Astrocyte of the cerebellum (primary cell): ENCODE results near the gene JAZF1.

Source experiments
- DNase-seq: peaks from one replicate; pipeline ENCODE4 v3.0.0-alpha.2; 2011; ENCODE audit warnings: low read depth
- H3K4me3 ChIP-seq: 2 replicates; pipeline ENCODE4 v1.5.1; 2011; ENCODE audit warnings: mild to moderate bottlenecking, low read depth, low read length, moderate library complexity
- in situ Hi-C: cut with HindIII; loops from 2 replicates; pipeline ENCODE4 v1.10.0; 2017; ENCODE audit warnings: low sequenced_read_pairs
- TF ChIP-seq, protein P1 (sequence below): IDR thresholded peaks from 2 replicates; pipeline ENCODE4 v1.5.1; 2012; ENCODE audit warnings: low read length, low read depth, moderate library complexity, mild to moderate bottlenecking; ENCODE audit errors: missing control alignments

JAZF1 gene

DNA sequence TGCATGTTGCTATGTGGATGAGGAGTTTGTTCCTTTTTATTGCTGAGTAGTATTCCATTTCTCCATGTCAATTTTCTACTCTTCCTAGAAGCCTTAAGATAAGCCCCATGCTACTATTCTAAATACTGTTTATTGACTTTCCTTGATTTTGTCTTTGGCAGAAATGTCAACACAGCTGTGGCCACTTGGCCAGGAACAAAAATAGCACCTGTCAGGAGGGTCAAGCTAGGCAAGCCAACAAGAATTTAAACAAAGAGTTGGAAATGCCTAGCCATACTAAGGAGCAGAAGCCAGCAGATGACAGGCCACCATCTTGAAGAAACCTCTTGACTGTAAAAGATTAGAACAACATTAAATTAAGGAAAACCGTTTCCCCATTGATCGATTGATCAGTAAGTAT, 34.7 kb downstream of the JAZF1 start:
- no peak for DNase-seq
- H3K4me3 ChIP-seq: no peak overlapping the region
- in situ Hi-C loops: no loop called here
- TF ChIP-seq, protein P1, sequence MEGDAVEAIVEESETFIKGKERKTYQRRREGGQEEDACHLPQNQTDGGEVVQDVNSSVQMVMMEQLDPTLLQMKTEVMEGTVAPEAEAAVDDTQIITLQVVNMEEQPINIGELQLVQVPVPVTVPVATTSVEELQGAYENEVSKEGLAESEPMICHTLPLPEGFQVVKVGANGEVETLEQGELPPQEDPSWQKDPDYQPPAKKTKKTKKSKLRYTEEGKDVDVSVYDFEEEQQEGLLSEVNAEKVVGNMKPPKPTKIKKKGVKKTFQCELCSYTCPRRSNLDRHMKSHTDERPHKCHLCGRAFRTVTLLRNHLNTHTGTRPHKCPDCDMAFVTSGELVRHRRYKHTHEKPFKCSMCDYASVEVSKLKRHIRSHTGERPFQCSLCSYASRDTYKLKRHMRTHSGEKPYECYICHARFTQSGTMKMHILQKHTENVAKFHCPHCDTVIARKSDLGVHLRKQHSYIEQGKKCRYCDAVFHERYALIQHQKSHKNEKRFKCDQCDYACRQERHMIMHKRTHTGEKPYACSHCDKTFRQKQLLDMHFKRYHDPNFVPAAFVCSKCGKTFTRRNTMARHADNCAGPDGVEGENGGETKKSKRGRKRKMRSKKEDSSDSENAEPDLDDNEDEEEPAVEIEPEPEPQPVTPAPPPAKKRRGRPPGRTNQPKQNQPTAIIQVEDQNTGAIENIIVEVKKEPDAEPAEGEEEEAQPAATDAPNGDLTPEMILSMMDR: no peak

DNA sequence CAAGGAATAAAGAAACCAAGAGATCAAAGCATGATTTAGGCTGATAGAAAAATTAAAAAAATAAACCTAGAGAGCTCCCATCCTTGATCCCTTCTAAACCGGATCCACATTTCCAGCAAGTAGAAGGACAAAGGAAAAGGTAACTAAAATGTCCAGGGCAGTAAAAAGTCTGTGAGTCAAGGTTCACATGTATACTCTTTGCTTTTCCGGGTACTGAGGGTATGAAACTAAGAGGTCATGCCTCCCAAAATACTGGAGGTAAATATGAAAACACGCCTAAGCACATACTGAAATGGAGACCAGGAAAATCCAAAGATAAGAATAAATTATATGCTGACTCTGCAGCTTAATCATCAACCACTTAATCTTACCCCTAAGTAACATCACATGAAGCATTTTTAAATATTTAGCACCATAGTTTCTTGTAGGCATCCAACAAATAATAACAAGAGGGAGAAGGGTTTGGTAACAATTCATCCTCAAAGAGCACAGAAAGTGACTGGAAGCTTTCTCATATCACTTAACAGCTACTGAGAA, 35.4 kb downstream of the JAZF1 start:
- no peak for DNase-seq
- TF ChIP-seq, protein P1: no peak
- in situ Hi-C loops: no loop called here
- H3K4me3 ChIP-seq: no peak overlapping the region

DNA sequence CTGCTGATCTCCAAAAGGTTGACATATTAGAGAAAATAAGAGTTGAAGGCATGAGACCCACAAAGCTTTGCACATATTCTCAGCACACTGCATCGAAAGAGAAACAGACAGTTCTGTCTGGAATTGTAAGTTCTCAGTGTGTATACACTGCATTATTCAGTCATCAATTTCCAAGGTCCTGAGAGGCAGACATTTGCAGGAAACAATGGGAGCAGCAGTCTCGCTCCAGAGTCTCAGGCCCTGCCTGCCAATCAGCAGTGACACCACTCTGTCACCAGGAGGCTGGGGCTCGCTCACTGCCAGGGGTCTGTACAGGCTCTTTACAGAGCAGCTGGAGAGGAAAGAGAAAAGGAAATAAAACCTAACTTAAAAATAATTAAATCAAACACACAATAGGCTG, 36.3 kb downstream of the JAZF1 start:
- DNase-seq: no peak
- TF ChIP-seq, protein P1: no peak
- no peak overlapping the region for H3K4me3 ChIP-seq
- in situ Hi-C loops: no loop called here

DNA sequence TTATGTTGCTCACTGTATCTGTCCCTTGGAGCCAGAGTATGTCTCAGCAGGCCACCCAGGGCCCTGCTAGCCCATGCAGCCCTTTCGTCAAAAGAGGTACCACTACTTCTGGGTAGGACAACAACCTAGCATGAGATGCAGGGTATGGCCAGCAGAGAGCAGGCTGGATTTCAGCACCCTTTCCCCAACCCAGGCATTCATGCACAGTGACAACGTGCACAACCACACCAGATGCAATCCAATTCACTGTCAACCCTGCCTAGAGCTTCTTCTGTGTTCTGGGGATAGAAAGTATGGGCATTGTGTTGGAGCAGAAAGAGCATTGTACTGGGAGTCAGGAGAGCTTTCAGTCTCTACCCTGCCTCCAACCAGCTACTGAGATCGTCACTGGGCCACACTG, 37.9 kb downstream of the JAZF1 start:
- H3K4me3 ChIP-seq: no peak overlapping the region
- in situ Hi-C loops: no loop called here
- no peak for DNase-seq
- TF ChIP-seq, protein P1: no peak

DNA sequence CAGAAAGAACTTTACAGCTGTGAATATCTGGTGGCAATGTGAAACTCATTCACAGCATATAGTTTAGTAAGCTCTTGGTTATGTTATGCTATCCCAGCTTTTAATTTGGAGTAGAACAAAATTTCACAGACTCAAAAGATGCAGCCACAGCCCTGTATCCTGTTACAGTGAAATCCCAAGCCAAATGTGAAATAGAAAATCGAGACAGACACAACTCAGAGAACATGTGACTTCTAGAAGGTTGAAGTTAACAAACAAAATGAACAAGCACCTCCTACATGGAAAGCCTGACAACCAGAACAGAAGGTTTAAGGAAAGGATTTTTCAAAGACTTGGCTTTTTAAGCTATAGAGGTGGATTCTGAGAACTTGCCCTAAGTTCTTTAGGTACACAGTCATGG, 39.6 kb downstream of the JAZF1 start:
- DNase-seq: no peak
- in situ Hi-C loops: no loop called here
- TF ChIP-seq, protein P1: no peak
- no peak overlapping the region for H3K4me3 ChIP-seq

DNA sequence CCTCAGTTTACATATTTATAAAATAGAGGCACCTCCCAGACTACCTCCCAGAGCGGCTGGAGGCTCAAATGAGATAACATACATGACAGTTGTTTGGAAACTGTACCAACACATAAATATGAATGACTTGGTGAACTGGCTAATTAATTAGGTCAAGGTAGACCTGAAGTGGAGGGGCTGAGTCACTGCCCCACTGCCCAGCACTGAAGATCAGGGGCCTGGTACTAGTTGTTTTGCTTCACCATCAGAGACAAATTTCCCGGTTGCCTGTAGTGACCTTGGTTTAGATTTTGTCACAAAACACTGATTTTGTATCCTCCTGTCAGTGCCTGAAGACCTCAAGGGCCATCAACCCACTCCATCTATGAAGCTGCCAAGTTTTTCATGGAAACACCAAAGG, 41.8 kb downstream of the JAZF1 start:
- H3K4me3 ChIP-seq: no peak overlapping the region
- in situ Hi-C loops: no loop called here
- TF ChIP-seq, protein P1: no peak
- no peak for DNase-seq

DNA sequence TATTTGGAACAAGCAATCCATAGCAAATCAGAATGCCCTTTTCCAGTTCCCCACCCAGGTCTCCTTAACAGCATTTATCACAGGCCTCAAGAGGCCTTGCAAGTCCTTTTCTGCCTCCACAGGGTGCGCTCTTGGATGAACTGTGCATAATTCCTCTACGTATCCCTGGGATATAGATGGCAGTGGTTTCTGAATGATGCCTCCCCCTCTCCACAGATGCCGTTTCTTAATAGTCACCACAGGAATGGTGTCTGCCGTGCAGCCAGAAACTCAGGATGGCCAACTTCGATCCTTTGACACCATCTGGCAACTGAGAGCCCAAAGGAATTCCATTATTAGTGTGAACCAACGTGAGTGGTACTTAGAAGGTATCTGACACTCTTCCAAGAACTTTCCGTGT, 43.1 kb downstream of the JAZF1 start:
- in situ Hi-C loops: no loop called here
- TF ChIP-seq, protein P1: peak; percentile 26
- DNase-seq: peak; percentile 57
- no peak overlapping the region for H3K4me3 ChIP-seq
